Lung (tissue), 13 donors: Measurements from ENCODE around the gene TAF6L. TPM values are rescaled to one million over a fixed set of nuclear protein-coding genes. Genes with fewer than 3 reads are reported as not detected.

Source experiments
- ATAC-seq: fragments of 200-7000 bp; cut with Tn5 transposase; one replicate; pipeline ENCODE4 v1.9.1; 2020; ENCODE audit warnings: moderate number of reproducible peaks; ENCODE audit not compliant: insufficient read depth, low FRiP score
- DNase-seq, 3 donors: peaks; one replicate each; pipeline ENCODE4 v3.0.0-alpha.2; 2013 to 2017
- H3K27ac ChIP-seq, 2 donors: one replicate each; pipeline ENCODE4 v1.5.1; 2013; ENCODE audit warnings: mild to moderate bottlenecking in 2 of 2, moderate library complexity in 2 of 2, control low read depth in 1 of 2, inconsistent platforms in 1 of 2, low read depth in 1 of 2, low read length in 1 of 2
- H3K27me3 ChIP-seq, 3 donors: one replicate each; pipeline ENCODE4 v1.5.1; 2013; ENCODE audit warnings: low read length in 2 of 3; ENCODE audit not compliant: control insufficient read depth in 3 of 3, insufficient read depth in 3 of 3
- H3K36me3 ChIP-seq, 4 donors: one replicate each; pipeline ENCODE4 v1.5.1; 2013; ENCODE audit warnings: low read length in 4 of 4, mild to moderate bottlenecking in 1 of 4, moderate library complexity in 1 of 4; ENCODE audit not compliant: control insufficient read depth in 4 of 4, insufficient read depth in 4 of 4
- H3K4me1 ChIP-seq, 5 donors: one replicate each; pipeline ENCODE4 v1.5.1; 2013; ENCODE audit warnings: low read length in 5 of 5, mild to moderate bottlenecking in 2 of 5, moderate library complexity in 1 of 5; ENCODE audit not compliant: control insufficient read depth in 5 of 5, insufficient read depth in 5 of 5
- H3K4me3 ChIP-seq: one replicate; pipeline ENCODE4 v1.5.1; 2013; ENCODE audit warnings: mild to moderate bottlenecking, control low read depth, moderate library complexity
- H3K9ac ChIP-seq, 2 donors: one replicate each; pipeline ENCODE4 v1.5.1; 2013; ENCODE audit warnings: low read length in 2 of 2, control low read depth in 1 of 2; ENCODE audit not compliant: insufficient read depth in 1 of 2
- H3K9me3 ChIP-seq, 4 donors: one replicate each; pipeline ENCODE4 v1.5.1; 2013; ENCODE audit warnings: low read length in 3 of 4, mild to moderate bottlenecking in 1 of 4, moderate library complexity in 1 of 4; ENCODE audit not compliant: control insufficient read depth in 4 of 4, insufficient read depth in 3 of 4
- WGBS, 2 donors: extraction: QIAGEN DNeasy Blood & Tissue Kit; methylation state at CpG; one replicate each; pipeline ENCODE4 v1.1.7; 2013; 5-methylcytosine and 5-hydroxymethylcytosine counted together
- polyA plus RNA-seq, 2 donors: library from polyadenylated mRNA; stranded (reverse); fragments of 200-250 nt; gene quantifications; one replicate each; pipeline ENCODE4 v1.2.1, GENCODE V29; 2013
- small RNA-seq: library from RNA; depleted of rRNA; stranded (forward); fragments of <200 nt; gene quantifications from one replicate; pipeline ENCODE3, GENCODE V24; 2014; ENCODE audit warnings: low replicate concordance
- total RNA-seq, 2 donors: library from RNA; depleted of rRNA in 1 of 2; stranded (reverse); fragments of >200 nt in 1 of 2; gene quantifications; one replicate each; pipeline ENCODE4 v1.2.1, GENCODE V29; 2014 to 2021
- TF ChIP-seq, protein P1 (sequence below): IDR thresholded peaks from 2 replicates; pipeline ENCODE4 v1.5.1; 2012; ENCODE audit warnings: mild to moderate bottlenecking; ENCODE audit errors: control extremely low read depth, extremely low read depth
- donor health status: control.
- donor health status: control.
- donor health status: Bipolar disorder and iron deficiency.
- donor health status: healthy.
- donor health status: DM: yes; HTN: yes; CAD: no.

Gene TAF6L
- total and polyA plus RNA-seq, 4 donors: 18.7 to 32.7 (median 25.2) TPM

DNA sequence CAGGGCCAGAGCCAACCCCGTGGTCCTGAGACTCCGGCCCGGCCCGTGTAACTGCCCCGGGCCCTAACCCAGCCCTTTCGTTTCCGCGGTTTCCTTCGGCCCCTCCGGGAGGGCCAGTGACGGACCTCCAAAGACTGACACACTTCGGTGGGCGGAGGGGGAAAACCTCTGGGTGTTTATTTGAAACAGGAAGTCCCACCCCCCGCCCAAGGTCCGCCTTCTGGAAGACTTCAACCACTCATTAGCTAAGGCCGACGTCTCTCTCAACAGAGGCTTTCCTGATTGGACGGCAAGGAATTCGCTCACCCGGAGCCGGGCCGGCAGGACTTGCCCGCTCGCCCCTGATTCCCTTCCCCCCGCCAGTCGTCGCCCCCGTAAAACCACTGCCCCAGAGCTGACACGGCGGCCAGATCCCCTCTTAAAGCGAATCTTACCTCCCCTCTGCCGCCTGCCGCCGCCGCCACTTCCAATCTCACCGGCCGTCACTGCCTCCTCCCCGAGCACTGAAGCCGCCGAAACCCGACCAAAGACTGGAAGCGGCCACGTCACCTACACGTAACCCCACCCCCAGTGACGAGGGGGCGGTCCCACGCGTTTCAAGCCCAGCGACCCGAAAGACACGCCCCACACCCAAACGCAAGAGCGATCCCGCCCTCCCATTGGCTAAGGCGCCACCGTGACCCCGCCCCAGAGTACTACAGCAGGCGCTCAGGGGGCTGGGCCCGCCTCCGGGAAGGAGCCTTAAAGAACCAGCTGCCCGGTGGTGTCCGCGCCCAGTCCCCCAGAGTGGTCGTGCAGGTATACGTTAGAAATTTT lies 60.5 kb downstream of the TAF6L start, which contains the start of gene STX5:
STX5 (minus strand) TSS at position 532 of the 816 bp plus-strand sequence. CDS start 808 bp downstream, outside the sequence.
- peak within 1 kb of the TSS; percentile 96 to 99 for H3K27ac ChIP-seq

DNA sequence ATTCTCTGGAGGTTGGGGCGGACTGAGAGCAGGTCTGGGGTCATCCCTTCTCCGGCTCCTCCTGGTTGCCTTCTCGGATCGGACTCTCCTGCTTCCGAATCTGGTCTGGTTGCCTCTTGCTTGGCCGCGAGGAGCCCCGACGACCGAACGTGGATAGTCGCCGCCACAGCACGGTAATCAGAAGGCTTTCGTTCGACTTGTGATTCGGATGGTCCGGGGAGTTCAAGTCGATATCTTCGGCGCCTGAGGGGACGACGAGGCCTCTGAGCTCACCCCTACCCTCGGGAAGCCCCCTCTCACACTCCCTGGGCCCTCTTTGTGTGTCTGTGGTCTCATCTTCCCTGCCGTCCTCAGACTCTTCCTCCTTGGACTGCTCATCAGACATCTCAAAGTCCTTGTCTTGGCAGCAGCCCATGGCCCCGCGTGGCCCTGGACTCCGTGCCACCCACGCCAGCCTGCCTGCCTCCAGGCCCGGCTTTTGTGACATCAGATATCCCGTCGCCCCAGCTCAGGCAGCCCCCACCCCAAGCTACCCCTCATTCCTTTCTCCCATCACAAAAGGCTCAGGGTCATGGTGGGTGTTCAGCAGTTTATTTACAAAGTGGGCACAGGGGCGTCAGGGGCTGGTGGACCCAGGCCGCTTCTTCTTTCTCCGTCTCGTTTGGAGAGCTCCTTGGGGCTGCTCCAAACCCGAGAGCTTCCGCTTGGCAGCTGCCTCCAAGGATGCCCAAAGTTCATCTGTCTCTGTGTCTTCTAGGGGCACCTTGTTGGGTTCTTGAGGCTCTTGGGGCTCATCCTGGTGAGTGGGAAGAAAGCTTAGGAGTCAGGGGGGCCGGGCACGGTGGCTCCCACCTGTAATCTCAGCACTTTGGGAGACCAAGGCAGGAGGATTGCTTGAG lies 61.4 kb downstream of the TAF6L start, which contains the start of gene TEX54:
TEX54 (minus strand) TSS at position 506 of the 899 bp plus-strand sequence.
- H3K9me3 ChIP-seq: no peaks in the 10 kb centered on the region
- 13 to 14% methylated on average over 40 of the region's 40 CpGs for WGBS, 2 donors
- peaks cover 0 to 16% (median 13%) of the 10 kb centered on the region in 5 donors for H3K4me1 ChIP-seq
- H3K27me3 ChIP-seq: no peaks in the 10 kb centered on the region
- peak; percentile 1 for ATAC-seq
- TF ChIP-seq, protein P1, sequence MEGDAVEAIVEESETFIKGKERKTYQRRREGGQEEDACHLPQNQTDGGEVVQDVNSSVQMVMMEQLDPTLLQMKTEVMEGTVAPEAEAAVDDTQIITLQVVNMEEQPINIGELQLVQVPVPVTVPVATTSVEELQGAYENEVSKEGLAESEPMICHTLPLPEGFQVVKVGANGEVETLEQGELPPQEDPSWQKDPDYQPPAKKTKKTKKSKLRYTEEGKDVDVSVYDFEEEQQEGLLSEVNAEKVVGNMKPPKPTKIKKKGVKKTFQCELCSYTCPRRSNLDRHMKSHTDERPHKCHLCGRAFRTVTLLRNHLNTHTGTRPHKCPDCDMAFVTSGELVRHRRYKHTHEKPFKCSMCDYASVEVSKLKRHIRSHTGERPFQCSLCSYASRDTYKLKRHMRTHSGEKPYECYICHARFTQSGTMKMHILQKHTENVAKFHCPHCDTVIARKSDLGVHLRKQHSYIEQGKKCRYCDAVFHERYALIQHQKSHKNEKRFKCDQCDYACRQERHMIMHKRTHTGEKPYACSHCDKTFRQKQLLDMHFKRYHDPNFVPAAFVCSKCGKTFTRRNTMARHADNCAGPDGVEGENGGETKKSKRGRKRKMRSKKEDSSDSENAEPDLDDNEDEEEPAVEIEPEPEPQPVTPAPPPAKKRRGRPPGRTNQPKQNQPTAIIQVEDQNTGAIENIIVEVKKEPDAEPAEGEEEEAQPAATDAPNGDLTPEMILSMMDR: no peak
- H3K27ac ChIP-seq: peak within 1 kb of the TSS; percentile 96 to 99
- peaks cover 6 to 28% (median 19%) of the 10 kb centered on the region in 4 donors for H3K36me3 ChIP-seq
- no peak for DNase-seq
- H3K9ac ChIP-seq: peak within 1 kb of the TSS; percentile 66 to 85
- peak within 1 kb of the TSS; percentile 74 for H3K4me3 ChIP-seq

More for the DNA sequence above, 60.5 kb downstream of the TAF6L start, which contains the start of gene STX5:
- H3K4me3 ChIP-seq: peak within 1 kb of the TSS; percentile 82
- WGBS, 2 donors: 0 to 1% methylated on average over 65 of the region's 65 CpGs
- no peaks in the 10 kb centered on the region for H3K9me3 ChIP-seq
- peaks cover 0 to 16% (median 13%) of the 10 kb centered on the region in 5 donors for H3K4me1 ChIP-seq
- H3K36me3 ChIP-seq: peaks cover 13 to 34% (median 27%) of the 10 kb centered on the region in 4 donors
- ATAC-seq: peak; percentile 99
- H3K27me3 ChIP-seq: no peaks in the 10 kb centered on the region
- TF ChIP-seq, protein P1: no peak
- H3K9ac ChIP-seq: peak within 1 kb of the TSS; percentile 85 to 91
- peak; percentile 99 to 100 (median 100) for DNase-seq

DNA sequence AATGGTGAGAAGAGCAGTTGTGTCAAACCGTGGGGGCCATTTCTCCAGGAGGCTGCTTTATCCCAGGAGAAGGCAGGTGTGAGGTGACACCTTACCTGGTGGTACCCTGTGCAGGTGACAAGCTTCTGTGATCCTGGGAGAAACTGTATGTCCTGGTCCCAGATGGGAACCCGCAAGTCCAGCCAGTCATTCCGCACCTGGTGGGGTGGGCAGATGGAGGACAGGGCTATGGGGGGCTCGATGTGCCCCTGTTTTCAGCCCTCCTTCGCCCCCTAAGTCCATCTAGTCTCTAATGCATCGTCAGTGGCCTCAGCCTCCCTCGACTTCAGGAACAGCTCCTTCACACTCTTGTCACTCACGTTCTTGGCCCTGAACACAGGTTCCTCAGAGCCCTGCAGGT lies 64.1 kb downstream of the TAF6L start:
- WGBS, 2 donors: 88 to 96% methylated on average over 8 of the region's 8 CpGs
- Histone ChIP-seq H3K27me3 (no peaks in the 10 kb centered on the region), H3K9ac (no peak overlapping the region), H3K4me3 (no peak overlapping the region), H3K27ac (no peak overlapping the region), H3K9me3 (no peaks in the 10 kb centered on the region), H3K36me3 (peaks cover 5 to 27% (median 19%) of the 10 kb centered on the region in 4 donors), H3K4me1 (peaks cover 0 to 19% (median 8%) of the 10 kb centered on the region in 5 donors)
- TF ChIP-seq, protein P1: no peak
- DNase-seq (no peak), ATAC-seq (no peak)

Small RNA genes lying within 50 kb of the gene (small RNA-seq; reads per million reads assigned to genes)
- gene MIR6514: 0.12 reads per million
- gene RNU6-118P: not detected

Other genes with a start within 250 kb of the TAF6L start
Only the 30 nearest of the 31 such genes appear.
- 100 to 1,000 TPM; 396 to 707 TPM for gene AHNAK, start 224.6 kb upstream of the TAF6L start, total RNA-seq
- 10 to 100 TPM; 66.5 to 79.9 TPM for gene AHNAK, start 224.6 kb upstream of the TAF6L start, polyA plus RNA-seq
- 1,000 to 10,000 TPM in 1 of 2 donors, 100 to 1,000 TPM in 1; 941 to 1,160 TPM for gene EEF1G, start 197.5 kb upstream of the TAF6L start, total RNA-seq
- gene EEF1G, start 197.5 kb upstream of the TAF6L start, polyA plus RNA-seq: 1,000 to 10,000 TPM; 1,043 to 1,130 TPM
- gene TUT1, start 179.9 kb upstream of the TAF6L start, total RNA-seq: 10 to 100 TPM; 10.8 to 19.4 TPM
- gene TUT1, start 179.9 kb upstream of the TAF6L start, polyA plus RNA-seq: 10 to 100 TPM; 15.2 to 21.9 TPM
- gene MTA2, start 169.5 kb upstream of the TAF6L start, total RNA-seq: 10 to 100 TPM; 53.7 to 74.4 TPM
- 10 to 100 TPM; 57.0 to 62.2 TPM for gene MTA2, start 169.5 kb upstream of the TAF6L start, polyA plus RNA-seq
- 10 to 100 TPM; 29.1 to 95.4 TPM for gene EML3, start 158.6 kb upstream of the TAF6L start, total RNA-seq
- gene EML3, start 158.6 kb upstream of the TAF6L start, polyA plus RNA-seq: 10 to 100 TPM; 59.5 to 66.4 TPM
- 1 to 10 TPM; 3.5 to 9.6 TPM for gene ROM1, start 158.1 kb upstream of the TAF6L start, total RNA-seq
- gene ROM1, start 158.1 kb upstream of the TAF6L start, polyA plus RNA-seq: 10 to 100 TPM in 1 of 2 donors, 1 to 10 TPM in 1; 9.3 to 17.9 TPM
- gene B3GAT3, start 149.4 kb upstream of the TAF6L start, total RNA-seq: 10 to 100 TPM; 14.6 to 48.7 TPM
- 10 to 100 TPM; 50.3 to 58.0 TPM for gene B3GAT3, start 149.4 kb upstream of the TAF6L start, polyA plus RNA-seq
- 100 to 1,000 TPM; 181 to 266 TPM for gene GANAB, start 124.8 kb upstream of the TAF6L start, total RNA-seq
- 100 to 1,000 TPM; 104 to 155 TPM for gene GANAB, start 124.8 kb upstream of the TAF6L start, polyA plus RNA-seq
- 10 to 100 TPM; 15.5 to 22.7 TPM for gene INTS5, start 118.1 kb upstream of the TAF6L start, total RNA-seq
- 10 to 100 TPM in 1 of 2 donors, 1 to 10 TPM in 1; 8.5 to 17.4 TPM for gene INTS5, start 118.1 kb upstream of the TAF6L start, polyA plus RNA-seq
- 10 to 100 TPM; 19.0 to 54.0 TPM for gene C11orf98, start 106.2 kb upstream of the TAF6L start, total RNA-seq
- gene C11orf98, start 106.2 kb upstream of the TAF6L start, polyA plus RNA-seq: 100 to 1,000 TPM; 135 to 140 TPM
- gene CSKMT, start 106.1 kb upstream of the TAF6L start, total RNA-seq: 10 to 100 TPM in 1 of 2 donors, 1 to 10 TPM in 1; 5.3 to 19.8 TPM
- gene CSKMT, start 106.1 kb upstream of the TAF6L start, polyA plus RNA-seq: 10 to 100 TPM; 11.0 to 37.1 TPM
- gene UQCC3, start 99.7 kb upstream of the TAF6L start, total RNA-seq: 10 to 100 TPM in 1 of 2 donors, 1 to 10 TPM in 1; 8.6 to 10.4 TPM
- 10 to 100 TPM in 1 of 2 donors, 1 to 10 TPM in 1; 8.7 to 20.1 TPM for gene UQCC3, start 99.7 kb upstream of the TAF6L start, polyA plus RNA-seq
- 1 to 10 TPM; 4.4 to 8.9 TPM for gene LBHD1, start 99.1 kb upstream of the TAF6L start, total RNA-seq
- 1 to 10 TPM; 4.4 to 5.7 TPM for gene LBHD1, start 99.1 kb upstream of the TAF6L start, polyA plus RNA-seq
- gene UBXN1, start 92.3 kb upstream of the TAF6L start, total RNA-seq: 10 to 100 TPM; 54.8 to 80.2 TPM
- 100 to 1,000 TPM; 149 to 168 TPM for gene UBXN1, start 92.3 kb upstream of the TAF6L start, polyA plus RNA-seq
- 1 to 10 TPM in 1 of 2 donors, under 1 TPM in 1; 0.57 to 2.6 TPM for gene LRRN4CL, start 81.9 kb upstream of the TAF6L start, total RNA-seq
- 1 to 10 TPM in 1 of 2 donors, under 1 TPM in 1; 0.46 to 1.9 TPM for gene LRRN4CL, start 81.9 kb upstream of the TAF6L start, polyA plus RNA-seq
- gene BSCL2, start 64.0 kb upstream of the TAF6L start, total RNA-seq: 100 to 1,000 TPM in 1 of 2 donors, 10 to 100 TPM in 1; 30.7 to 120 TPM
- 100 to 1,000 TPM in 1 of 2 donors, 10 to 100 TPM in 1; 65.7 to 190 TPM for gene BSCL2, start 64.0 kb upstream of the TAF6L start, polyA plus RNA-seq
- under 1 TPM in 1 of 2 donors, not detected in 1; 0.40 TPM for gene GNG3, start 63.7 kb upstream of the TAF6L start, total RNA-seq
- under 1 TPM; 0.05 to 0.26 TPM for gene GNG3, start 63.7 kb upstream of the TAF6L start, polyA plus RNA-seq
- gene HNRNPUL2, start 43.9 kb upstream of the TAF6L start, total RNA-seq: 10 to 100 TPM; 41.4 to 53.1 TPM
- gene HNRNPUL2, start 43.9 kb upstream of the TAF6L start, polyA plus RNA-seq: 10 to 100 TPM; 25.6 to 29.5 TPM
- 10 to 100 TPM; 27.7 to 33.8 TPM for gene TTC9C, start 42.9 kb upstream of the TAF6L start, total RNA-seq
- 10 to 100 TPM; 22.6 to 55.5 TPM for gene TTC9C, start 42.9 kb upstream of the TAF6L start, polyA plus RNA-seq
- gene ZBTB3, start 17.2 kb upstream of the TAF6L start, total RNA-seq: 10 to 100 TPM in 1 of 2 donors, 1 to 10 TPM in 1; 8.9 to 12.9 TPM
- 1 to 10 TPM; 2.1 to 5.8 TPM for gene ZBTB3, start 17.2 kb upstream of the TAF6L start, polyA plus RNA-seq
- 10 to 100 TPM; 52.0 to 72.9 TPM for gene POLR2G, start 9.8 kb upstream of the TAF6L start, total RNA-seq
- gene POLR2G, start 9.8 kb upstream of the TAF6L start, polyA plus RNA-seq: 100 to 1,000 TPM; 141 to 148 TPM
- gene TMEM179B, start 16.0 kb downstream of the TAF6L start, total RNA-seq: 10 to 100 TPM; 40.0 to 61.0 TPM
- 10 to 100 TPM; 68.8 to 87.6 TPM for gene TMEM179B, start 16.0 kb downstream of the TAF6L start, polyA plus RNA-seq
- 10 to 100 TPM in 1 of 2 donors, 1 to 10 TPM in 1; 9.7 to 15.6 TPM for gene TMEM223, start 20.6 kb downstream of the TAF6L start, total RNA-seq
- 10 to 100 TPM; 21.9 to 38.6 TPM for gene TMEM223, start 20.6 kb downstream of the TAF6L start, polyA plus RNA-seq
- 10 to 100 TPM; 62.6 to 89.4 TPM for gene NXF1, start 34.0 kb downstream of the TAF6L start, total RNA-seq
- 10 to 100 TPM; 68.4 to 82.5 TPM for gene NXF1, start 34.0 kb downstream of the TAF6L start, polyA plus RNA-seq
- 10 to 100 TPM; 38.7 to 47.6 TPM for gene STX5, start 60.7 kb downstream of the TAF6L start, total RNA-seq
- gene STX5, start 60.7 kb downstream of the TAF6L start, polyA plus RNA-seq: 10 to 100 TPM; 19.8 to 36.6 TPM
- not detected for gene TEX54, start 61.4 kb downstream of the TAF6L start, total RNA-seq
- gene TEX54, start 61.4 kb downstream of the TAF6L start, polyA plus RNA-seq: not detected
- gene WDR74, start 68.2 kb downstream of the TAF6L start, total RNA-seq: 10 to 100 TPM; 26.2 to 41.4 TPM
- 10 to 100 TPM; 42.5 to 64.1 TPM for gene WDR74, start 68.2 kb downstream of the TAF6L start, polyA plus RNA-seq
- 100 to 1,000 TPM; 151 to 249 TPM for gene SLC3A2, start 109.5 kb downstream of the TAF6L start, total RNA-seq
- gene SLC3A2, start 109.5 kb downstream of the TAF6L start, polyA plus RNA-seq: 100 to 1,000 TPM; 173 to 265 TPM
- 1 to 10 TPM; 1.1 to 1.5 TPM for gene CHRM1, start 150.0 kb downstream of the TAF6L start, total RNA-seq
- 1 to 10 TPM in 1 of 2 donors, under 1 TPM in 1; 0.38 to 1.3 TPM for gene CHRM1, start 150.0 kb downstream of the TAF6L start, polyA plus RNA-seq
- not detected for gene SLC22A6, start 213.6 kb downstream of the TAF6L start, total RNA-seq
- gene SLC22A6, start 213.6 kb downstream of the TAF6L start, polyA plus RNA-seq: not detected